A549 (cell line): ENCODE results near the gene SPRR5. TPM values are rescaled to one million over a fixed set of nuclear protein-coding genes. Genes with fewer than 3 reads are reported as not detected.

ENCODE experiments used
- ATAC-seq, 2 experiments: fragments of 200-7000 bp in 1 of 2; fragments of >200 bp in 1 of 2; cut with Nextera tagmentation in 1 of 2; cut with Tn5 transposase in 1 of 2; 3 replicates each; pipeline versions ENCODE4 v1.8.0 to v1.9.1; 2018 to 2020; ENCODE audit warnings: mild to moderate bottlenecking in 1 of 2, moderate library complexity in 1 of 2
- CTCF ChIA-PET: fragments of 300-600 bp; sonication (Branson Sonifier 250); formaldehyde crosslinking; extraction: SDS; loops from one replicate; lab custom pipeline; 2021; ENCODE audit warnings: antibody characterized with exemption, inconsistent platforms; lab: Yijun Ruan, JAX
- POLR2A ChIA-PET: fragments of 350-600 bp; formaldehyde crosslinking; extraction: SDS; loops from one replicate; lab custom pipeline; 2021; ENCODE audit warnings: antibody characterized with exemption, inconsistent platforms; lab: Yijun Ruan, JAX
- DNase-seq, 2 experiments: peaks; one replicate each; pipeline versions ENCODE4 v3.0.0 to v3.0.0-alpha.2; 2011 to 2016; ENCODE audit warnings: low read depth in 1 of 2, low spot score in 1 of 2
- FAIRE-seq: peaks from 2 replicates; lab custom pipeline; 2011; peaks lifted over from hg19 to GRCh38; lab: Jason Lieb, UNC
- H3K27ac ChIP-seq, 2 experiments: fragments of >200 bp; sonication (Bioruptor Twin); formaldehyde crosslinking; 3 replicates each; pipeline ENCODE4 v1.5.1; 2016 to 2017
- H3K4me1 ChIP-seq: fragments of >200 bp; sonication (Bioruptor Twin); formaldehyde crosslinking; 3 replicates; pipeline ENCODE4 v1.6.1; 2016
- H3K4me2 ChIP-seq: fragments of >200 bp; sonication (Bioruptor Twin); formaldehyde crosslinking; 3 replicates; pipeline ENCODE4 v1.6.1; 2016
- H3K4me3 ChIP-seq: fragments of >200 bp; sonication (Bioruptor Twin); formaldehyde crosslinking; 3 replicates; pipeline ENCODE4 v1.5.1; 2016
- H3K9me3 ChIP-seq: fragments of >200 bp; sonication (Bioruptor Twin); formaldehyde crosslinking; 3 replicates; pipeline ENCODE4 v1.6.1; 2016
- BHLHE40 ChIP-seq: IDR thresholded peaks from 2 replicates; pipeline ENCODE4 v1.6.1; 2012; ENCODE audit warnings: low read depth, low read length, inconsistent platforms
- CBX2 ChIP-seq: fragments of 200-600 bp; sonication (generic); IDR thresholded peaks from 2 replicates; pipeline ENCODE4 v1.6.1; 2016; ENCODE audit warnings: low read depth, mild to moderate bottlenecking, borderline replicate concordance
- CHD2 ChIP-seq: fragments of 150-350 bp; IDR thresholded peaks from 2 replicates; pipeline ENCODE4 v1.6.1; 2014; ENCODE audit warnings: low read length; ENCODE audit not compliant: partially characterized antibody
- CHD4 ChIP-seq: fragments of 200-600 bp; sonication (generic); IDR thresholded peaks from 2 replicates; pipeline ENCODE4 v1.6.1; 2016; ENCODE audit warnings: antibody characterized with exemption, mild to moderate bottlenecking, borderline replicate concordance
- EHMT2 ChIP-seq: fragments of 200-600 bp; sonication (generic); IDR thresholded peaks from 2 replicates; pipeline ENCODE4 v1.6.1; 2016; ENCODE audit warnings: antibody characterized with exemption, low read depth, mild to moderate bottlenecking, moderate library complexity
- FOSB ChIP-seq: fragments of 250-450 bp; sonication (Bioruptor Pico); IDR thresholded peaks from 2 replicates; pipeline ENCODE4 v1.5.0; 2020; ENCODE audit warnings: mild to moderate bottlenecking, moderate library complexity
- FOSL2 ChIP-seq, 2 experiments: fragments of 450-650 bp in 1 of 2; fragments of >200 bp in 1 of 2; sonication (Bioruptor Twin) in 1 of 2; formaldehyde crosslinking; IDR thresholded peaks; 2 replicates each; pipeline versions ENCODE4 v1.5.0 to v1.6.1; 2016 to 2020; ENCODE audit warnings: mild to moderate bottlenecking in 1 of 2, moderate library complexity in 1 of 2
- HDAC2 ChIP-seq: fragments of 200-600 bp; sonication (generic); IDR thresholded peaks from 2 replicates; pipeline ENCODE4 v1.6.1; 2016
- HEYL ChIP-seq: fragments of 250-450 bp; sonication (Bioruptor Pico); IDR thresholded peaks from 2 replicates; pipeline ENCODE4 v1.8.0; 2021; ENCODE audit warnings: mild to moderate bottlenecking, moderate library complexity
- HMGXB4 ChIP-seq: fragments of 250-450 bp; sonication (Bioruptor Pico); IDR thresholded peaks from 2 replicates; pipeline ENCODE4 v1.5.0; 2021; ENCODE audit warnings: mild to moderate bottlenecking, moderate library complexity, borderline replicate concordance
- HOXA7 ChIP-seq: fragments of 250-450 bp; sonication (Bioruptor Pico); IDR thresholded peaks from 2 replicates; pipeline ENCODE4 v1.5.0; 2020; ENCODE audit warnings: mild to moderate bottlenecking, moderate library complexity
- JUN ChIP-seq, 2 experiments: fragments of >200 bp; sonication (Bioruptor Twin); formaldehyde crosslinking; IDR thresholded peaks; 2 replicates in 1 of 2; 3 replicates in 1 of 2; pipeline ENCODE4 v1.6.1; 2016 to 2017
- JUNB ChIP-seq: fragments of >200 bp; sonication (Bioruptor Twin); formaldehyde crosslinking; IDR thresholded peaks from 2 replicates; pipeline ENCODE4 v1.6.1; 2016
- MAFK ChIP-seq: fragments of 450-650 bp; IDR thresholded peaks from 2 replicates; pipeline ENCODE4 v1.6.1; 2014; ENCODE audit not compliant: partially characterized antibody
- PBX3 ChIP-seq: IDR thresholded peaks from 2 replicates; pipeline ENCODE4 v1.6.1; 2012
- PHF8 ChIP-seq: fragments of 200-600 bp; sonication (generic); IDR thresholded peaks from 2 replicates; pipeline ENCODE4 v1.6.1; 2016; ENCODE audit warnings: low read depth, mild to moderate bottlenecking, antibody characterized with exemption, moderate library complexity, borderline replicate concordance
- POLR2AphosphoS2 ChIP-seq: conservative IDR thresholded peaks from 2 replicates; pipeline ENCODE4 v1.6.1; 2012; ENCODE audit warnings: low read length, improper control_type of control experiment, inconsistent platforms
- RFX5 ChIP-seq: fragments of 450-650 bp; IDR thresholded peaks from 2 replicates; pipeline ENCODE4 v1.7.1; 2014; ENCODE audit warnings: antibody characterized with exemption, mild to moderate bottlenecking, moderate library complexity
- SMC3 ChIP-seq: fragments of >200 bp; sonication (Bioruptor Twin); formaldehyde crosslinking; IDR thresholded peaks from 3 replicates; pipeline ENCODE4 v1.6.1; 2018; ENCODE audit warnings: inconsistent platforms
- SREBF2 ChIP-seq: fragments of 450-650 bp; IDR thresholded peaks from 2 replicates; pipeline ENCODE4 v1.6.1; 2014; ENCODE audit warnings: mild to moderate bottlenecking, moderate library complexity
- TFCP2L1 ChIP-seq: fragments of 250-450 bp; sonication (Bioruptor Pico); IDR thresholded peaks from 2 replicates; pipeline ENCODE4 v1.5.0; 2021; ENCODE audit warnings: mild to moderate bottlenecking
- TP53 ChIP-seq: fragments of 250-450 bp; sonication (Bioruptor Pico); IDR thresholded peaks from 2 replicates; pipeline ENCODE4 v1.5.0; 2021; ENCODE audit warnings: mild to moderate bottlenecking, moderate library complexity
- WGBS: methylation state at CpG from one replicate; pipeline ENCODE4 v1.1.6; 2017; ENCODE audit errors: missing lambda C conversion rate; 5-methylcytosine and 5-hydroxymethylcytosine counted together
- polyA plus RNA-seq, 4 experiments: library from polyadenylated mRNA; depleted of rRNA in 3 of 4; stranded (reverse); fragments of >200 nt; fragmentation: RNase III in 1 of 4; extraction: RNeasy Plus Mini Kit Qiagen cat#74134 plus additional on column Dnase treatment in 1 of 4; gene quantifications; 2 replicates in 3 of 4; 3 replicates in 1 of 4; pipeline ENCODE4 v1.2.3, GENCODE V29; 2011 to 2017
- TF ChIP-seq, protein P1 (sequence below): IDR thresholded peaks from 2 replicates; pipeline ENCODE4 v1.6.1; 2012
- TF ChIP-seq, protein P2 (sequence below): fragments of 200-600 bp; sonication (generic); IDR thresholded peaks from 2 replicates; pipeline ENCODE4 v1.6.1; 2016; ENCODE audit warnings: antibody characterized with exemption, mild to moderate bottlenecking, moderate library complexity

SPRR5 gene
- polyA plus RNA-seq, 2 of the 4 experiments (the other 2 are of a cell fraction) = not detected

GRCh38 chr1:152942161-152942560, 4.8 kb upstream of the SPRR5 start:
- CTCF ChIA-PET = no interaction called here
- Histone ChIP-seq H3K9me3 (no peaks in the 10 kb centered on the region), H3K4me1 (no peaks in the 10 kb centered on the region), H3K4me3 (no peak overlapping the region), H3K4me2 (no peak overlapping the region), H3K27ac (no peak overlapping the region)
- FAIRE-seq = no peak
- ATAC-seq = no peak
- no peak for DNase-seq
- 24% methylated on average over 2 of the region's 2 CpGs for WGBS
- POLR2A ChIA-PET = no interaction called here
- TF ChIP-seq MAFK (no peak), FOSB (CRISPR knock-in tag) (no peak), JUN (IDR thresholded peaks at IDR 0.05) (no peak)

DNA sequence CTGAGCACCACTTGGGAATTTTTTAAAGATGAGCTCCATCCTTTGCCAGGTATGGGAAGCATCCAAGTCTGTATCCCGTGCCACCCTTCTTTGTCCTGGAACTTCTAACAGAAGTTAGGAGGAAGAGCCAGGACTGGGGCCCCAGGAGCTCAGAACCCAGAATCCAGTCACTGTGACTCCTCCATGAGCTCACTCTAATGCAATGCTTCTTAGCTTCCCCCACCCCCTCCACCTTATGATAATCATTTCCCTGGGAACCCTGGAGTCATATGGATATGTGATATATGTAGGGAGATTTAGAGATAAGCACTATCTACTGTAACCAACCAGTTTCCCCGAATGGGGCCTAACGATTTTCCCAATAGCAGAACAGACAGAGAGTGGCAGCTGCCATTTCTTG, 758 bp upstream of the SPRR5 start:
- no peak overlapping the region for H3K4me3 ChIP-seq
- POLR2A ChIA-PET = no interaction called here

GRCh38 chr1:152951711-152952110, 4.7 kb downstream of the SPRR5 start:
- POLR2A ChIA-PET = no interaction called here

More for the DNA sequence above, 758 bp upstream of the SPRR5 start:
- FAIRE-seq (no peak), ATAC-seq (no peak), DNase-seq (no peak)
- H3K4me2 ChIP-seq = no peak overlapping the region
- WGBS = 2% methylated on average over 3 of the region's 3 CpGs
- no peaks in the 10 kb centered on the region for H3K4me1 ChIP-seq
- H3K27ac ChIP-seq = no peak overlapping the region
- CTCF ChIA-PET = interaction anchor here (0.9 to 1.7 kb wide), 5 partner anchors 12 to 440 kb away, joined by 3 to 4 read pairs (median 3); no protein-coding TSS in a partner anchor
- no peaks in the 10 kb centered on the region for H3K9me3 ChIP-seq
- TF ChIP-seq FOSB (CRISPR knock-in tag) (no peak), CHD2 (no peak), POLR2AphosphoS2 (no peak), TP53 (CRISPR knock-in tag) (no peak), HDAC2 (no peak), JUNB (no peak), TFCP2L1 (no peak), SMC3 (no peak), CHD4 (no peak), HOXA7 (CRISPR knock-in tag) (no peak), FOSL2 (IDR thresholded peaks at IDR 0.05) (no peak), FOSL2 (CRISPR knock-in tag; IDR thresholded peaks at IDR 0.05) (no peak), PHF8 (no peak), RFX5 (no peak), BHLHE40 (no peak), SREBF2 (no peak), HEYL (no peak)
- TF ChIP-seq, protein P1, sequence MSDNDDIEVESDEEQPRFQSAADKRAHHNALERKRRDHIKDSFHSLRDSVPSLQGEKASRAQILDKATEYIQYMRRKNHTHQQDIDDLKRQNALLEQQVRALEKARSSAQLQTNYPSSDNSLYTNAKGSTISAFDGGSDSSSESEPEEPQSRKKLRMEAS = no peak
- TF ChIP-seq, protein P2, sequence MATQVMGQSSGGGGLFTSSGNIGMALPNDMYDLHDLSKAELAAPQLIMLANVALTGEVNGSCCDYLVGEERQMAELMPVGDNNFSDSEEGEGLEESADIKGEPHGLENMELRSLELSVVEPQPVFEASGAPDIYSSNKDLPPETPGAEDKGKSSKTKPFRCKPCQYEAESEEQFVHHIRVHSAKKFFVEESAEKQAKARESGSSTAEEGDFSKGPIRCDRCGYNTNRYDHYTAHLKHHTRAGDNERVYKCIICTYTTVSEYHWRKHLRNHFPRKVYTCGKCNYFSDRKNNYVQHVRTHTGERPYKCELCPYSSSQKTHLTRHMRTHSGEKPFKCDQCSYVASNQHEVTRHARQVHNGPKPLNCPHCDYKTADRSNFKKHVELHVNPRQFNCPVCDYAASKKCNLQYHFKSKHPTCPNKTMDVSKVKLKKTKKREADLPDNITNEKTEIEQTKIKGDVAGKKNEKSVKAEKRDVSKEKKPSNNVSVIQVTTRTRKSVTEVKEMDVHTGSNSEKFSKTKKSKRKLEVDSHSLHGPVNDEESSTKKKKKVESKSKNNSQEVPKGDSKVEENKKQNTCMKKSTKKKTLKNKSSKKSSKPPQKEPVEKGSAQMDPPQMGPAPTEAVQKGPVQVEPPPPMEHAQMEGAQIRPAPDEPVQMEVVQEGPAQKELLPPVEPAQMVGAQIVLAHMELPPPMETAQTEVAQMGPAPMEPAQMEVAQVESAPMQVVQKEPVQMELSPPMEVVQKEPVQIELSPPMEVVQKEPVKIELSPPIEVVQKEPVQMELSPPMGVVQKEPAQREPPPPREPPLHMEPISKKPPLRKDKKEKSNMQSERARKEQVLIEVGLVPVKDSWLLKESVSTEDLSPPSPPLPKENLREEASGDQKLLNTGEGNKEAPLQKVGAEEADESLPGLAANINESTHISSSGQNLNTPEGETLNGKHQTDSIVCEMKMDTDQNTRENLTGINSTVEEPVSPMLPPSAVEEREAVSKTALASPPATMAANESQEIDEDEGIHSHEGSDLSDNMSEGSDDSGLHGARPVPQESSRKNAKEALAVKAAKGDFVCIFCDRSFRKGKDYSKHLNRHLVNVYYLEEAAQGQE = no peak

More at GRCh38 chr1:152951711-152952110, 4.7 kb downstream of the SPRR5 start:
- no peak for FAIRE-seq
- Histone ChIP-seq H3K9me3 (no peaks in the 10 kb centered on the region), H3K4me2 (no peak overlapping the region), H3K27ac (no peak overlapping the region), H3K4me1 (no peaks in the 10 kb centered on the region), H3K4me3 (no peak overlapping the region)
- DNase-seq = no peak
- 22% methylated on average over 5 of the region's 5 CpGs for WGBS
- CTCF ChIA-PET = no interaction called here
- no peak for TF ChIP-seq EHMT2
- TF ChIP-seq HMGXB4 (CRISPR knock-in tag) = no peak
- no peak for TF ChIP-seq PBX3
- TF ChIP-seq CBX2 = no peak
- ATAC-seq = no peak
